GM12874 (cell line): ENCODE data around the gene VPS36.

ENCODE experiments used
- TF ChIP-seq, protein P1 (sequence below): IDR thresholded peaks from 2 replicates; pipeline ENCODE4 v1.5.1; 2011; ENCODE audit warnings: low read depth, mild to moderate bottlenecking, control low read depth, low read length, moderate library complexity; ENCODE audit not compliant: insufficient read depth

VPS36 gene

DNA sequence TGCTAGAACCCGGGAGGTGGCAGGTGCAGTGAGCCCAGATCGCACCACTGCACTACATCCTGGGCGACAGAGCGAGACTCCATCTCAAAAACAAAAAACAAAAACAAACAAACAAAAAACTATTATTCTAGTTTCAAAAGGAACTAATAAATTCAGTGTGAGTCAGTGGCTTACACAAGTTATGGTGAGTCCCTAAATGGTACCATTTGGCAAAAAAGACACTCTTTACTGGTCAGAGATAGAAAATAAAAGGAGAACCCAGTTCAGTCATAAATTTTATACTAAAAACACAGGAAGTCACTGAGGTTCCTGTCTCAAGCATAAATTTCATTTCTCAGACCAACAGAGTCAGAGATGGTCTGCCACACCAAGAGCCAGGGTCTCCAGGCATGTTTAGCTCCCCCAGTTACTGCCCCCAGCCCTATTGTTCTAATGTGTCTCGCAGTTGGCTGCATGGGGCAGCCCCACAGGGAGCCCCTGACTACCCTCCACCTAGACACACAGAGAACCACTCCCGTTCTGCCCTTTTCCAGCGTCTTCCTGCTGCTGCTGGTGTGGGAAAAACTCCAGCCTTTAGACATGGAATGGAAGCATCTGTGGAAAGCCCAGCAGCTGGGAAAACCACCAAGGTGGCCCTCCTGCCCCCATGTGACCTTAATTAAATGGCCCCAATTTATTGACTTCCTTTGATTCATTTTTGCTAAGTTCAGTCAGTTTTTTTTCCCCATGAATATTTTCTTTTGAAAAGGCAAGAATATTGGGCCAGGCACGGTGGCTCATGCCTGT, 56.7 kb downstream of the VPS36 start:
- TF ChIP-seq, protein P1, sequence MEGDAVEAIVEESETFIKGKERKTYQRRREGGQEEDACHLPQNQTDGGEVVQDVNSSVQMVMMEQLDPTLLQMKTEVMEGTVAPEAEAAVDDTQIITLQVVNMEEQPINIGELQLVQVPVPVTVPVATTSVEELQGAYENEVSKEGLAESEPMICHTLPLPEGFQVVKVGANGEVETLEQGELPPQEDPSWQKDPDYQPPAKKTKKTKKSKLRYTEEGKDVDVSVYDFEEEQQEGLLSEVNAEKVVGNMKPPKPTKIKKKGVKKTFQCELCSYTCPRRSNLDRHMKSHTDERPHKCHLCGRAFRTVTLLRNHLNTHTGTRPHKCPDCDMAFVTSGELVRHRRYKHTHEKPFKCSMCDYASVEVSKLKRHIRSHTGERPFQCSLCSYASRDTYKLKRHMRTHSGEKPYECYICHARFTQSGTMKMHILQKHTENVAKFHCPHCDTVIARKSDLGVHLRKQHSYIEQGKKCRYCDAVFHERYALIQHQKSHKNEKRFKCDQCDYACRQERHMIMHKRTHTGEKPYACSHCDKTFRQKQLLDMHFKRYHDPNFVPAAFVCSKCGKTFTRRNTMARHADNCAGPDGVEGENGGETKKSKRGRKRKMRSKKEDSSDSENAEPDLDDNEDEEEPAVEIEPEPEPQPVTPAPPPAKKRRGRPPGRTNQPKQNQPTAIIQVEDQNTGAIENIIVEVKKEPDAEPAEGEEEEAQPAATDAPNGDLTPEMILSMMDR, result no peak

DNA sequence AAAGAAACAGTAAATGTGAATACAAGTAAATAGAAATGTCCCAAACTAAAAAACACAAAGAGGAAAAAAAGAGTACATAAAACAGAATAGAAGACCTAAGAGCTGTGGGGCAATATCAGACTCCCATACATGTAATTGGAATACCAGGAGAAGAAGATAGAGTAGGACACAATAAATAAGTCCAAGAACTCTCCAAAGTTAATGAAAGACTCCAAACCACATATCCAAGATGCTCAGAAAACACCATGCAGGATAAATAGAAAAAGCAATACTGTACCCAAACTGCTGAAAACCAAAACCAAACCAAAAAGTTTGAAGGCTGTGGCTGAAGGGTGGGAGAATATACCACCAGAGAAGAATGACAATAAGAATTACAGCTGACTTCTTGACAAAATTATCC, 62.7 kb downstream of the VPS36 start:
- TF ChIP-seq, protein P1, result no peak

DNA sequence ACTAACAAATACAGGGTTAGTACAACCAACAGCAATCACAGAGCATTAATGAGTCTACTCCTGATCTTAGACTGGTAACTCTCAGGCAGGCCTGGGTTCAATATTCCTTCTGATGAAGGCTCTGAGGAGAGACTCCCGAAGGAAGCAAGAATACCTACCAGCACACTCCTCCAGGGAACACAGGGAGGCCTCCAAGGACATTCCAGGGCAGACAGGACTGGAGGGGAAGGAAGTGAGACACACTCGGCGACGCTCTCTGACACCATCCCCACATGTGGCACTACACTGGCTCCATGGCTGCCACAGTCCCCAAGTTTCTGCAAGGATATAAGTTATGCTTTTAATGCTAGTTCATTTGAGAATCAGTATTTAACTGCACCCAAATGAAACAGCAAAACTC, 64.6 kb downstream of the VPS36 start:
- TF ChIP-seq, protein P1, result no peak

DNA sequence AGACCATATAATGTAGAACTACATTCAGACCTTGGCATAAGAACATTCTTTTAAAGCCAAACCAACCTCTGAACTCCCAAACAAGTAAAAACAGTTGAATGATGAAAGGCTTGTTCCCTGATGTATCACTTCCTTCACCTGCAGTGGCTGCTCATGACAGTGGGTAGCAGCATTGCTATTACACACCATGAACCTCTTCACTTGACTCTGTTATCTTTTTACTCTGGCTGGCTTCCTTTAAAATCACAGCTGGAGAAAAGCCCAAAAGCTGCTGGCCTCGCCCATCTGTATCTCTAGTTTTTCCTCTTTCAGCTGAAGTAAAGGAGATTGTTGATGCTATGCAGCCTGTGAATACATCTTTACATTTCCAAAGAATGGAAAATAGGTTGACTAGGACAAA, 67.1 kb downstream of the VPS36 start:
- TF ChIP-seq, protein P1, result no peak

DNA sequence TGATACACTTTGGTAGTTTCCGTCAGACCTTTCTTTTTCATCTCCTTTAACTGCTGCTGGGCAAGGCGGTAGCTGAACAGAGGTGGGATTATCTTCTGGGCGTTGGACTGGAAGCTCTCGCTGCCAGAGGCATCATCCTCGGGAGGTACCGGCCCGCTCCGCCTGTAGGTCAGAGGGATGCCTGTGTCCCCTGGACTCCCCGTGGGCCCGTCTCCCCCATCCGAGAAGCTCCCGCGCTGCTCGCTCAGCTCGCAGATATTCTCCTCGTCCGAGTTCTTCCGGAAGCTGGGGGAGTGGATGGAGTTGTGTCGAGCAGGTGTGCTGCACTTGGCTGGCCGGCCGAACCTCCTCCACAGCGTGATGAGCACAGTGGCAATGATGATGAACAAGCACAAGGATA, 72.1 kb downstream of the VPS36 start:
- TF ChIP-seq, protein P1, result no peak

DNA sequence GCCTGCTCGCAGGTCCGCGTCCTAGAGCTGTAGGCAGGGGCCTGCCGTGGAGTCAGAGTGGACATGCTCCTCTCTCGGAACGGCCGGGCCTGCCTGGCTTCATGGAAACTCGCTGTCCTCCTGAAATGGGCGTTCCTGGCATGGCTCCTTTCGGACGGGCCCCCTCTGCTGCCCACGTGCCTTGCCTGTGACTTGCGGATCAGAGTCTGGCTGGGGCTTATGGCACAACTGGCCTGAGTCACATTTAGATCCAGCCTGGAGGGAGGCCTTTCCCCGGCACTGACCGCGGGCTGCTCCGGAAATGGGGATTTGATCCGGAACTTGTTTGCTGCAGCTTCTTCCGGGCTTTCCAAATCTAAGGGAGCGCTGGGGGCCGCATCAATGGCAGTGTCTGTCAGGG, 72.5 kb downstream of the VPS36 start:
- TF ChIP-seq, protein P1, result no peak

DNA sequence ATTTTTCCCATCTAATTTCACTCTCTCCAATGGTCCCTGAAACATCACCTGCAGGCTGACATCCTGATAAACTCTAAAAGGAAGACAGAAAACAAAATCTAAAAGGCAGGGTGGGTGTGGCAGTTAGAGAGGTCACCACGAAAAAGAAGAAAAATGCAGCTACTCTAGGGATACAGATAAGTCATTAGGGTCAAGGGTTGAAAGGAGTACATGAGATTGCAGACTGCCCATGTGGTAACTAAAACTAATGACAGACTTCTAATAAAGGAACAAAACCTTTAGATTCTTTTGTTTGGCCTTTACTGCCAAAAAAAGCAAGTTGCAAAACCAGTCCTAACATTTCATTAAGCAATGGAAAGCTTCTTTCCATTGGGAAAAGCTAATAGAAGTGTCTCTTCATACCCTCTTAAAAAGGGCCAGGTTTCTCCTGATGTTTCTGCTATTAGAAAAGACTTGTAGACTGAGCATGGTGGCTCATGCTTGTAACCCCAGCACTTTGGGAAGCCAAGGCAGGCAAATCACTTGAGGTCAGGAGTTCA, 75.5 kb downstream of the VPS36 start:
- TF ChIP-seq, protein P1, result no peak
